ENCODE measurements around the gene TMEM92.

Gene TMEM92

GRCh38 chr17:50274142-50274896, at the start of gene TMEM92:
TSS of gene TMEM92 (plus strand) at chr17:50274466. CDS start at chr17:50274502, 36 bp downstream.
- no peak for DNase-seq (ENCODE audit: low read depth in 2 of 3, low spot score in 2 of 3)

GRCh38 chr17:50225701-50226240, 48.5 kb upstream of the TMEM92 start:
- DNase-seq (ENCODE audit: low read depth in 2 of 3, low spot score in 2 of 3), result no peak

GRCh38 chr17:50234581-50234980, 39.7 kb upstream of the TMEM92 start:
- DNase-seq (ENCODE audit: low read depth in 2 of 3, low spot score in 2 of 3), result no peak

- DNase-seq (ENCODE audit: low read depth in 2 of 3, low spot score in 2 of 3), result no peak
These were observed 36.4 kb upstream of the TMEM92 start for GRCh38 chr17:50237901-50238300.

GRCh38 chr17:50238601-50239280, 35.5 kb upstream of the TMEM92 start:
- DNase-seq (ENCODE audit: low read depth in 2 of 3, low spot score in 2 of 3), result no peak

- no peak for DNase-seq (ENCODE audit: low read depth in 2 of 3, low spot score in 2 of 3)
These were observed 34.3 kb upstream of the TMEM92 start for GRCh38 chr17:50239937-50240336.

GRCh38 chr17:50240851-50241250, 33.4 kb upstream of the TMEM92 start:
- no peak for DNase-seq (ENCODE audit: low read depth in 2 of 3, low spot score in 2 of 3)

GRCh38 chr17:50241431-50241830, 32.8 kb upstream of the TMEM92 start:
- no peak for DNase-seq (ENCODE audit: low read depth in 2 of 3, low spot score in 2 of 3)

GRCh38 chr17:50244771-50245170, 29.5 kb upstream of the TMEM92 start:
- DNase-seq (ENCODE audit: low read depth in 2 of 3, low spot score in 2 of 3), result no peak

GRCh38 chr17:50248255-50248654, 26.0 kb upstream of the TMEM92 start:
- DNase-seq (ENCODE audit: low read depth in 2 of 3, low spot score in 2 of 3), result no peak

GRCh38 chr17:50252781-50253180, 21.5 kb upstream of the TMEM92 start:
- DNase-seq (ENCODE audit: low read depth in 2 of 3, low spot score in 2 of 3), result no peak

- DNase-seq (ENCODE audit: low read depth in 2 of 3, low spot score in 2 of 3), result no peak
These were observed 18.3 kb upstream of the TMEM92 start for GRCh38 chr17:50255766-50256635.

- DNase-seq (ENCODE audit: low read depth in 2 of 3, low spot score in 2 of 3), result no peak
These were observed 17.2 kb upstream of the TMEM92 start for GRCh38 chr17:50256826-50257618.

- DNase-seq (ENCODE audit: low read depth in 2 of 3, low spot score in 2 of 3), result no peak
These were observed 16.5 kb upstream of the TMEM92 start for GRCh38 chr17:50257676-50258224.

- no peak for DNase-seq (ENCODE audit: low read depth in 2 of 3, low spot score in 2 of 3)
These were observed 15.4 kb upstream of the TMEM92 start for GRCh38 chr17:50258647-50259476.

- DNase-seq (ENCODE audit: low read depth in 2 of 3, low spot score in 2 of 3), result no peak
These were observed 14.6 kb upstream of the TMEM92 start for GRCh38 chr17:50259477-50260324.

GRCh38 chr17:50260501-50260911, 13.8 kb upstream of the TMEM92 start:
- DNase-seq (ENCODE audit: low read depth in 2 of 3, low spot score in 2 of 3), result no peak
